Measurements from ENCODE around the gene FGF19. TPM values are rescaled to one million over a fixed set of nuclear protein-coding genes. Genes with fewer than 3 reads are reported as not detected.

Gene FGF19
- total and polyA plus RNA-seq, 2 experiments from 2014 or later: not detected

- 58 to 63% methylated on average over 9 to 11 of the region's 11 CpGs for WGBS, 2 experiments (ENCODE audit: low coverage in 1 of 2, low lambda C conversion rate in 2 of 2, missing lambda C conversion rate in 2 of 2)
- H3K27ac ChIP-seq: no peak overlapping the region
- H3K79me2 ChIP-seq (ENCODE audit: insufficient read depth): no peaks in the 10 kb centered on the region
- no peaks in the 10 kb centered on the region for H3F3A ChIP-seq (ENCODE audit: insufficient read depth)
- DNase-seq: no peak
- in situ Hi-C loops (cut with MboI): no loop called here
- H2AFZ ChIP-seq: no peak overlapping the region
- TF ChIP-seq EZH2phosphoT487 (IDR thresholded peaks at IDR 0.05; ENCODE audit: insufficient read depth, low read depth) (no peak), EZH2 (IDR thresholded peaks at IDR 0.05; ENCODE audit: insufficient read depth, poor library complexity, severe bottlenecking) (no peak)
- no peaks in the 10 kb centered on the region for H3K9me2 ChIP-seq (ENCODE audit: insufficient read depth)
- H4K20me1 ChIP-seq (ENCODE audit: insufficient read depth): no peaks in the 10 kb centered on the region
- no peaks in the 10 kb centered on the region for H3K4me1 ChIP-seq (ENCODE audit: insufficient read depth)
- peaks cover 15% of the 10 kb centered on the region for H3K27me3 ChIP-seq (replicated peaks; ENCODE audit: insufficient read depth)
- H3K36me3 ChIP-seq (ENCODE audit: low read depth): no peaks in the 10 kb centered on the region
- H3K9ac ChIP-seq: no peak overlapping the region
- no peak overlapping the region for H3K4me2 ChIP-seq (ENCODE audit: unreplicated experiment)
- H3K9me3 ChIP-seq (ENCODE audit: low read depth): no peaks in the 10 kb centered on the region
- no peak overlapping the region for H3K4me3 ChIP-seq
Measured at GRCh38 chr11:69748637-69749036, 44.8 kb upstream of the FGF19 start.

DNA sequence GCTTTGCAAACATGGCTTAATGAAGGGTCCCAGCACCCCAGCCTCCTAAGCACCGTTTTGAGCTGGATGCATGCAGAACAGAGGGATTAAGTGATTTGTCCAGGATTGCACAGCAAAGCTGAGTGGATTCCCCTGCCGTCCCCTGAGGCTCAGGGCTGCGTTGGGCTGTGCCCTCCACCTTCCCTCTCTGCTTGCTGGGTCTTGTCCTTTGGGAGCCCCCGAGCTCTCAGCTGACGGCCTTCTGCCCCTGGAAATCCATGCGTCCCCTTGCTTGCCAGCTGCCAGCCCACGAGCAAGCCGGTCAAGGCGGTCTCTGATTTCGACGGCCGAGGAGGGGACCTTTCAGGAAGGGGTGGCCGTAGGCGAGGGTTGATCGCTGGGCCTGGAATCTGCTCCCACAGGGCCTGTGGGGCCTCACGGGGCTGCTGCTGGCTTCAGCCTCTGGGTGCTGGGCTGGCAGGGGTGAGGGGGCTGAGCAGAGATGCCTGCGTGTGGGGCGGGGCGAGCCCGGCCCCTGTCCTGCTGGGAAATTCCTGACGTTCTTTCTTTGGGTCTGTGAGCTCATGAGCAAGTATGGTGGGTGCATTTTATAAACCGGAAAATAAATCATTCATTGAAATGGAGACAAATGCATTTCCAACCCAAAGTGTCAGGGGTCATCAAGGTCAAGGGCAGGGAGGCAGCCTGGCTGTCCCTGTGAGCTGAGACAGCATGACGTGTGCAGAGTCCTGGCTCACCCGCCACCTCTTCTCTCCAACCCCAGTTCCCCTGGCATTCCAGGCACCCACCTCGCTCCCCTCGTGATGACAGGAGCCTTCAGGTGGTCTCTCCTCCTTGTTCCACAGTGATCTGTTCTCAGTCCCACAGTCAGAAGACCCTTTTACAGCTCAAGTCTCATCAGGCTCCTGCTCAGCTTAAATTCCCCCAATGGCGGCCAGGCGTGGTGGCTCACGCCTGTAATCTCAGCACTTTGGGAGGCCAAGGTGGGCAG is 43.2 kb upstream of the FGF19 start:
- H3K4me2 ChIP-seq (ENCODE audit: unreplicated experiment): no peak overlapping the region
- no peak overlapping the region for H3K9ac ChIP-seq
- H3K36me3 ChIP-seq (ENCODE audit: low read depth): no peaks in the 10 kb centered on the region
- DNase-seq: no peak
- H4K20me1 ChIP-seq (ENCODE audit: insufficient read depth): no peaks in the 10 kb centered on the region
- in situ Hi-C loops (cut with MboI): no loop called here
- H3K4me3 ChIP-seq: no peak overlapping the region
- H3F3A ChIP-seq (ENCODE audit: insufficient read depth): no peaks in the 10 kb centered on the region
- TF ChIP-seq EZH2phosphoT487 (IDR thresholded peaks at IDR 0.05; ENCODE audit: insufficient read depth, low read depth) (no peak), EZH2 (IDR thresholded peaks at IDR 0.05; ENCODE audit: insufficient read depth, poor library complexity, severe bottlenecking) (no peak)
- H3K9me3 ChIP-seq (ENCODE audit: low read depth): no peaks in the 10 kb centered on the region
- no peaks in the 10 kb centered on the region for H3K79me2 ChIP-seq (ENCODE audit: insufficient read depth)
- no peaks in the 10 kb centered on the region for H3K9me2 ChIP-seq (ENCODE audit: insufficient read depth)
- no peak overlapping the region for H3K27ac ChIP-seq
- H3K27me3 ChIP-seq (replicated peaks; ENCODE audit: insufficient read depth): peaks cover 18% of the 10 kb centered on the region
- no peaks in the 10 kb centered on the region for H3K4me1 ChIP-seq (ENCODE audit: insufficient read depth)
- 64% methylated on average over 28 to 29 of the region's 29 CpGs for WGBS, 2 experiments (ENCODE audit: low coverage in 1 of 2, low lambda C conversion rate in 2 of 2, missing lambda C conversion rate in 2 of 2)
- no peak overlapping the region for H2AFZ ChIP-seq

DNA sequence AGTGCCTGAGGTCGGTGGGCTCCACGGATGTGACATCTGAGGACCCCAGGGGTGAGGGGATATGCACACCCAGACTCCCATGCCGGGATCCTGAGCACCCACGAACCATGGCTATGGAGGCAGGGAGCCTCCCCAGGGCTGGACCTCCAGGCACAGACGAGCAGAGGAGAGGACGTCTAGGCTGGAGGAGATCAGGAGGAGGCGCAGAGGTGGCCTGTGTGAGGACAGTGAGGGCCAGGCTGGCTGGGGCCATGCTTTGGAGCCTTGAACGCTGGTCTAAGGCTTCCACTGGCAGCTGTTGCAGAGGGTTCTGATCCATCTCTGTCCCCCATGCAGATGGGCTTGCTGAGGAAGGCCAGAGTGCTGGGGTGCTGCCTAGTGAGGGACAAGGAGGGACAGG is 42.3 kb upstream of the FGF19 start:
- Histone ChIP-seq H3K27me3 (replicated peaks; ENCODE audit: insufficient read depth) (peaks cover 13% of the 10 kb centered on the region), H3K27ac (no peak overlapping the region), H3K36me3 (ENCODE audit: low read depth) (no peaks in the 10 kb centered on the region), H3K9me3 (ENCODE audit: low read depth) (no peaks in the 10 kb centered on the region), H2AFZ (no peak overlapping the region), H3K9me2 (ENCODE audit: insufficient read depth) (no peaks in the 10 kb centered on the region), H3K9ac (no peak overlapping the region), H3K4me3 (no peak overlapping the region), H3K4me2 (ENCODE audit: unreplicated experiment) (no peak overlapping the region), H4K20me1 (ENCODE audit: insufficient read depth) (no peaks in the 10 kb centered on the region), H3K79me2 (ENCODE audit: insufficient read depth) (no peaks in the 10 kb centered on the region), H3F3A (ENCODE audit: insufficient read depth) (no peaks in the 10 kb centered on the region), H3K4me1 (ENCODE audit: insufficient read depth) (no peaks in the 10 kb centered on the region)
- in situ Hi-C loops (cut with MboI): no loop called here
- DNase-seq: no peak
- TF ChIP-seq EZH2 (IDR thresholded peaks at IDR 0.05; ENCODE audit: insufficient read depth, poor library complexity, severe bottlenecking) (no peak), EZH2phosphoT487 (IDR thresholded peaks at IDR 0.05; ENCODE audit: insufficient read depth, low read depth) (no peak)
- WGBS, 2 experiments (ENCODE audit: low coverage in 1 of 2, low lambda C conversion rate in 2 of 2, missing lambda C conversion rate in 2 of 2): 31 to 33% methylated on average over 8 of the region's 8 CpGs

GRCh38 chr11:69745201-69745600 is 41.4 kb upstream of the FGF19 start:
- H3K9ac ChIP-seq: no peak overlapping the region
- no peak overlapping the region for H3K4me2 ChIP-seq (ENCODE audit: unreplicated experiment)
- no peak for DNase-seq
- no peaks in the 10 kb centered on the region for H3F3A ChIP-seq (ENCODE audit: insufficient read depth)
- H3K4me3 ChIP-seq: no peak overlapping the region
- in situ Hi-C loops (cut with MboI): no loop called here
- no peaks in the 10 kb centered on the region for H3K4me1 ChIP-seq (ENCODE audit: insufficient read depth)
- 54 to 59% methylated on average over 10 of the region's 10 CpGs for WGBS, 2 experiments (ENCODE audit: low coverage in 1 of 2, low lambda C conversion rate in 2 of 2, missing lambda C conversion rate in 2 of 2)
- TF ChIP-seq EZH2phosphoT487 (IDR thresholded peaks at IDR 0.05; ENCODE audit: insufficient read depth, low read depth): no peak
- peaks cover 10% of the 10 kb centered on the region for H3K27me3 ChIP-seq (replicated peaks; ENCODE audit: insufficient read depth)
- no peaks in the 10 kb centered on the region for H4K20me1 ChIP-seq (ENCODE audit: insufficient read depth)
- H3K79me2 ChIP-seq (ENCODE audit: insufficient read depth): no peaks in the 10 kb centered on the region
- H3K36me3 ChIP-seq (ENCODE audit: low read depth): no peaks in the 10 kb centered on the region
- H3K9me2 ChIP-seq (ENCODE audit: insufficient read depth): no peaks in the 10 kb centered on the region
- H3K27ac ChIP-seq: no peak overlapping the region
- no peaks in the 10 kb centered on the region for H3K9me3 ChIP-seq (ENCODE audit: low read depth)
- H2AFZ ChIP-seq: no peak overlapping the region

Data from GM23248 (cell line).